Measurements from ENCODE around the gene KLHDC3. TPM values are rescaled to one million over a fixed set of nuclear protein-coding genes. Genes with fewer than 3 reads are reported as not detected.

KLHDC3 gene
- total and polyA plus RNA-seq, 9 of the 15 experiments (the other 6 are each of a cell fraction or from before 2014, with no cell fraction given) = 4.5 to 171 (median 107) TPM

GRCh38 chr6:43014434-43014909 is 423 bp downstream of the KLHDC3 start (continued):
- TF ChIP-seq ZBTB33 (CRISPR knock-in tag; IDR thresholded peaks at IDR 0.05) (no peak), CBFB (CRISPR knock-in tag; IDR thresholded peaks at IDR 0.05) (no peak), CBX8 (IDR thresholded peaks at IDR 0.05; ENCODE audit: borderline replicate concordance, extremely low read depth, low read depth, low read length, poor library complexity, severe bottlenecking) (no peak), MYNN (IDR thresholded peaks at IDR 0.05) (no peak), MYNN (CRISPR knock-in tag; IDR thresholded peaks at IDR 0.05) (no peak), CLOCK (CRISPR knock-in tag; IDR thresholded peaks at IDR 0.05; ENCODE audit: borderline replicate concordance) (no peak), BRF1 (IDR thresholded peaks at IDR 0.05; ENCODE audit: borderline replicate concordance, extremely low read depth, insufficient read length) (no peak), ZNF511 (CRISPR knock-in tag; IDR thresholded peaks at IDR 0.05) (no peak), POLR2AphosphoS2 (IDR thresholded peaks at IDR 0.05; ENCODE audit: low read length) (no peak), TBP (optimal IDR thresholded peaks at IDR 0.05; ENCODE audit: low read depth, low read length) (no peak), POLR2G (IDR thresholded peaks at IDR 0.05; ENCODE audit: low read depth, low read length) (no peak), ZNF717 (CRISPR knock-in tag; IDR thresholded peaks at IDR 0.05) (no peak), LEF1 (IDR thresholded peaks at IDR 0.05) (no peak), PBX2 (CRISPR knock-in tag; IDR thresholded peaks at IDR 0.05; ENCODE audit: low read depth) (no peak), PBX2 (tag; conservative IDR thresholded peaks at IDR 0.05; ENCODE audit: low read depth) (no peak), ZNF586 (CRISPR knock-in tag; conservative IDR thresholded peaks at IDR 0.05) (no peak), ZNF639 (CRISPR knock-in tag; conservative IDR thresholded peaks at IDR 0.05 in 1 of 2, IDR thresholded peaks at IDR 0.05 in 1 of 2) (no peak), RBM34 (IDR thresholded peaks at IDR 0.05; ENCODE audit: borderline replicate concordance, insufficient read depth, low read length) (no peak)
